NCI-H1417 treated with DMSO at 0.1 percent for 48 hours (cell line): ENCODE measurements around the gene BBS5.

Experiments
- DNase-seq: peaks from one replicate; lab custom pipeline; 2025; lab: John Stamatoyannopoulos, UW

BBS5 gene

DNA sequence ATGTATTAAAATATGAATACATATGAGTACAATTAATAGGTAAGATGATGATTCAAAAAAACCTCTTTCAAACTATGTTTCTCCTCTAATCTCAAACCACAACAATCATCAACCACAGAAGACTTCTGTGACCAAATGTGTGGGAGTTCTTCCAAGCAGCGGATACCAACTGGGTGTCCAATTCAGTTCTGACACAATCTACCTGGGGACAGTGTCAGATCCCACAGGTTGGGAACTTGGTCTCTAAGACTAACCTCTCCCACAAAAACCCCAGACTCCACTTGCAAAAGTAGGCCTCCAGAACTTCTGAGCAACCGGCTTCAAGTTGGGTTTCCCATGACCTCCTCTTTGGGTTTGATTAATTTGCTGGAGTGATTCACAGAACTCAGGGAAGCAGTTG, 67.5 kb downstream of the BBS5 start:
- no peak for DNase-seq
